Renal pelvis (tissue), 3 donors: ENCODE results near the gene GCNT3. TPM values are rescaled to one million over a fixed set of nuclear protein-coding genes. Genes with fewer than 3 reads are reported as not detected.

ENCODE experiments used
- polyA plus RNA-seq, 3 donors: library from polyadenylated mRNA; unstranded; fragments of 120-200 nt; gene quantifications; one replicate each; pipeline ENCODE4 v1.2.1, GENCODE V29; 2013; ENCODE audit not compliant: insufficient read length in 3 of 3

Gene GCNT3
- polyA plus RNA-seq, 3 donors: 0.40 to 1.1 (median 1.1) TPM

Other genes with a start within 250 kb of the GCNT3 start
- 100 to 1,000 TPM; 129 to 162 (median 132) TPM for gene MYO1E, start 238.9 kb upstream of the GCNT3 start, polyA plus RNA-seq
- 10 to 100 TPM; 22.4 to 33.7 (median 26.7) TPM for gene FAM81A, start 173.6 kb upstream of the GCNT3 start, polyA plus RNA-seq
- 100 to 1,000 TPM; 116 to 139 (median 130) TPM for gene GTF2A2, start 45.7 kb downstream of the GCNT3 start, polyA plus RNA-seq
- 10 to 100 TPM; 56.6 to 77.5 (median 67.1) TPM for gene BNIP2, start 77.5 kb downstream of the GCNT3 start, polyA plus RNA-seq